Activated CD4-positive, alpha-beta T cell treated with anti-CD3 and anti-CD28 coated beads for 36 hours (primary cell): ENCODE measurements around the gene WHRN. TPM values are rescaled to one million over a fixed set of nuclear protein-coding genes. Genes with fewer than 3 reads are reported as not detected.

Experiments
- ATAC-seq: fragments of 200-7000 bp; cut with Tn5 transposase; one replicate; pipeline ENCODE4 v1.10.0; 2021; ENCODE audit warnings: mild to moderate bottlenecking, moderate library complexity
- CTCF ChIA-PET: fragments of 350-600 bp; sonication (Branson Sonifier 250); formaldehyde crosslinking; loops from one replicate; lab custom pipeline; 2021; ENCODE audit warnings: antibody characterized with exemption; lab: Charles Lee
- POLR2A ChIA-PET: fragments of 350-600 bp; sonication (Branson Sonifier 250); formaldehyde crosslinking; loops from one replicate; lab custom pipeline; 2021; ENCODE audit warnings: antibody characterized with exemption, inconsistent platforms; lab: Charles Lee
- DNase-seq: peaks from one replicate; pipeline ENCODE4 v3.0.0-alpha.2; 2020
- H3K27ac Mint-ChIP-seq: one replicate; pipeline ENCODE4 v1.8.0; 2021; ENCODE audit warnings: mixed read lengths
- H3K27me3 Mint-ChIP-seq: one replicate; pipeline ENCODE4 v1.8.0; 2021; ENCODE audit warnings: mixed read lengths
- H3K36me3 Mint-ChIP-seq: one replicate; pipeline ENCODE4 v1.8.0; 2021; ENCODE audit warnings: low read depth, mixed read lengths
- H3K4me1 Mint-ChIP-seq: one replicate; pipeline ENCODE4 v1.8.0; 2021; ENCODE audit warnings: mixed read lengths
- H3K4me3 Mint-ChIP-seq: one replicate; pipeline ENCODE4 v1.8.0; 2021; ENCODE audit warnings: mild to moderate bottlenecking, moderate library complexity, mixed read lengths
- H3K9me3 Mint-ChIP-seq: one replicate; pipeline ENCODE4 v1.8.0; 2021; ENCODE audit warnings: low read depth, mixed read lengths
- intact Hi-C, 2 experiments: fragments of 100-400 bp; cut with DNase I in 1 of 2; cut with micrococcal nuclease in 1 of 2; formaldehyde crosslinking; loops; one replicate each; pipeline versions ENCODE4 v1.14.2 to v1.15.1; 2022 to 2024; cut with DNase I, micrococcal nuclease
- total RNA-seq, 2 experiments: library from RNA; stranded (reverse); gene quantifications; one replicate each; pipeline ENCODE4 v1.2.3, GENCODE V29; 2021

Gene WHRN
- total RNA-seq, 2 experiments from 2014 or later: 1.9 to 2.0 TPM

DNA sequence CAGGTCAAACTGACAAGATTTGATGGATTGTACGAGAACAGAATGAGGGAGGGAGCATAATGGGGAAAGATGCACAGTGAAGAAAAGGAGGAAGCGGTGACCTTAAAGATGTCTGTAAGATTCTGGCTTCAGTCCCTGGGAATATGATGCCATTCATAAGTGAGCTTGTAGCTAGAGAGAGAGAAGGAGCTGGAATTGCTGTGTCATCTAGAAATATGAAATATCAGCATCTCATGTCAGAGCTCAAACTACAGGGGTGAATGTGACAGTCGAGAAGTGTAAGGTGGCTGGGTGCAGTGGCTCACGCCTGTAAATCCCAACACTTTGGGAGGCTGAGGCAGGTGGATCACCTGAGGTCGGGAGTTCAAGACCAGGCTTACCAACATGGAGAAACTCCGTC is 24.0 kb upstream of the WHRN start:
- Mint-ChIP-seq H3K4me3 (no peak overlapping the region), H3K27ac (no peak overlapping the region), H3K9me3 (no peaks in the 10 kb centered on the region), H3K4me1 (no peaks in the 10 kb centered on the region), H3K27me3 (peaks cover 7% of the 10 kb centered on the region), H3K36me3 (no peaks in the 10 kb centered on the region)
- ChIA-PET CTCF (interaction anchor here (0.6 to 1.2 kb wide), 3 partner anchors 9 to 432 kb away, joined by 3 read pairs; no protein-coding TSS in a partner anchor), POLR2A (no interaction called here)
- intact Hi-C loops: no loop called here
- ATAC-seq (no peak), DNase-seq (no peak)

DNA sequence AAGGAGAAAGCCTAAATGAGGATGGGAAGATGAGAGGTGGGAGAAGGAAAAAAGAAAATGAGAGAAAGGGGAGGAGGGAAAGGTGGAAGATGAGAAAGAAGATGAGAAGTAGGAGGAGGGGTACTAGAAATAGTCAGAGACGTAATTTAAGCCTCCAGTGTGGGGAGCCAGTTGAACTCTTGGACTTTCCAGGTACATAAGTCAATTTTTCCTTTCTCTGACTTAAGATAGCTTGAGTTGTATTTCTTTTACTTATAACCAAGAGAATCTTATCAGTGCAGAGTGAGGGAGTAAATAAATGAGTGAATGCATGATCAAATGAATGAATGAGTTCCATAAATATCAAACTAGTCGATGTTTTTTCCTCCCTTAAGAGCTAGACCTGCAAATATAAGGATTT is 21.5 kb upstream of the WHRN start:
- no peak overlapping the region for H3K4me3 Mint-ChIP-seq
- no peak overlapping the region for H3K27ac Mint-ChIP-seq
- intact Hi-C loops: no loop called here
- H3K4me1 Mint-ChIP-seq: no peaks in the 10 kb centered on the region
- ChIA-PET CTCF (interaction anchor here (0.7 to 0.9 kb wide), 3 partner anchors 11 to 121 kb away, joined by 3 read pairs; no protein-coding TSS in a partner anchor), POLR2A (no interaction called here)
- no peak for ATAC-seq
- H3K9me3 Mint-ChIP-seq: no peaks in the 10 kb centered on the region
- H3K27me3 Mint-ChIP-seq: peaks cover 7% of the 10 kb centered on the region
- no peaks in the 10 kb centered on the region for H3K36me3 Mint-ChIP-seq
- DNase-seq: no peak

DNA sequence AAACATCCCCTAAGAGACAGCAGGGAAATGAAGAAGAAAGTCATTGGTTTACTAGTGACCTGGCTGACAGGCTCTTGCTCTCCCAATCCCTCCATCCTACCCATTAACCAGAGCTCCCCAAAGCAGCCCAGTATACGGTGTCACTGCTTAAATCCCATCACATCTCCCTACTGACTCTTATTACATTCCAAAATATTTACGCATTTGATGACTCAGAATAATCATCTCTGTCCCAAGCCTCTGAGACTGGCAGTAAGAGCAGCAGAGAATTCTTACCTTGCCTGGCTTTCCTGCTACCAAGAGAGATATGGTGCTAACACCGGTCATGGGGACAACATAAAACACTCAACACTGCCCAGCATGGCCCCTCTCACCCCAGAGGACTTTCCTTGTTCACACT is 20.2 kb upstream of the WHRN start:
- Mint-ChIP-seq H3K4me1 (no peaks in the 10 kb centered on the region), H3K9me3 (no peaks in the 10 kb centered on the region), H3K27me3 (peaks cover 9% of the 10 kb centered on the region), H3K36me3 (no peaks in the 10 kb centered on the region), H3K4me3 (no peak overlapping the region), H3K27ac (no peak overlapping the region)
- ChIA-PET POLR2A (no interaction called here), CTCF (interaction anchor here (1.0 kb wide), 1 partner anchor 120 kb away, joined by 4 read pairs; no protein-coding TSS in a partner anchor)
- DNase-seq (no peak), ATAC-seq (no peak)
- intact Hi-C loops: no loop called here

DNA sequence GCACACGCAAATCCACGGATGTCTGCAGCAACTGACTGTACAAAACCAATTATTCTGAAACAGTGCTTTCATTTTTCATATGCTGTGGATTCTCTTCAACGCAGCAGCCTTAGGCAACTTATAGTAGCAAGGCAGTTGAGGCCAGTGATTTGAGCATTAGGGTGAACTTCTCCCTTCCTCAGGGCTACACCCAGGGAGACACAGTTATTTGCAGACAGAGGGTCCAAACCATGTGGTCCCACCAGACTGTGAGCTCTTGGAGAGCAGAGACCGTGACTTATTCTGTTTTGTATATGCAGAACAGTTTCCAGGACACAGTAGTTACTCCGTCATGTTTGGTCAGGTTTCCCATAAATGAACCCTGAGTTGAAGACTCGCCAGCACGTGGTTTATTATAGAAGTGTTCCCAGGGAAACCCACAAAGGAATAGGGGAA is 19.0 kb upstream of the WHRN start:
- Mint-ChIP-seq H3K27ac (no peak overlapping the region), H3K4me1 (no peaks in the 10 kb centered on the region), H3K36me3 (no peaks in the 10 kb centered on the region), H3K27me3 (peaks cover 9% of the 10 kb centered on the region), H3K9me3 (no peaks in the 10 kb centered on the region), H3K4me3 (no peak overlapping the region)
- no peak for ATAC-seq
- no peak for DNase-seq
- intact Hi-C loops: no loop called here
- ChIA-PET POLR2A (no interaction called here), CTCF (no interaction called here)

DNA sequence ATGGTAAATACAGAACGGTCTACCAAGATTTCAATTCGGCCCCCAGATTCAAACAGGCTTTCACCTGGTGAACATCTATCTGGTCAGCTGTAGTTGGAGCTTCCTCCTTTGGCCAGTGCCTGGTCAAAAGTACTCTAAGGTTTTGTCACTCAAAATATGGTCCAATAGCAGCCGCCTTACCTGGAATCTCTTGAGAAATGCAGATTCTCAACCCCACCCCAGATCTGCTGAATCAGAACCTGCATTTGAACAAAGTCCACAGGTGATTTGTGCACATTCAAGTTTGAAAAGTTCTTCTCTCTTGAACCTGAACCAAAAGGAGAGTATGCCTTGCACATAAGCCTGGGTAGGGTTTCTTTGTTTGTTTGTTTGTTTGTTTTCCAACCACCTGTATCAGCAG is 17.6 kb upstream of the WHRN start:
- DNase-seq: no peak
- no peaks in the 10 kb centered on the region for H3K9me3 Mint-ChIP-seq
- ATAC-seq: no peak
- H3K4me3 Mint-ChIP-seq: no peak overlapping the region
- H3K27me3 Mint-ChIP-seq: peaks cover 9% of the 10 kb centered on the region
- H3K4me1 Mint-ChIP-seq: no peaks in the 10 kb centered on the region
- CTCF ChIA-PET: interaction anchor here (0.6 kb wide), 1 partner anchor 32 kb away, joined by 3 read pairs; no protein-coding TSS in a partner anchor
- intact Hi-C loops: no loop called here
- H3K27ac Mint-ChIP-seq: no peak overlapping the region
- POLR2A ChIA-PET: no interaction called here
- no peaks in the 10 kb centered on the region for H3K36me3 Mint-ChIP-seq

DNA sequence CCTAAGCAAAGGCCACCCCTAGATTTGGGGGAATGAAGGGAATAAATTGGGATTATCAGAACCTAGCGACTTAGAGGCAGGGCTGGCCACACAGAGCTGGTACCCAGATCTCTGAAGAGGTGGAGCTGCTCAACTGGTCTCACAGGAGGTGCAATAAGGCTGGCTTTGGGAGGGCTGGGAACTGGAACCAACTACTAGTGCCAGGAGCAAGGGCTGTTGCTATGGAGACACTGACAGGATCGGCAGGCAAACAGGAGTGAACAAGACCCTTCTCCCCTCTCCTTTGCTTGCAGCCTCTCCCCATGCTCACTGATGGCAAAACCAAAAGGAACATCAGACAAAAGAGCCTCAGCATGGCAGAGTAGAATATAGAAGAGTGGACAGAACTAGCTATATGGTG is 17.0 kb upstream of the WHRN start:
- Mint-ChIP-seq H3K9me3 (no peaks in the 10 kb centered on the region), H3K4me1 (no peaks in the 10 kb centered on the region), H3K36me3 (no peaks in the 10 kb centered on the region), H3K27me3 (peaks cover 7% of the 10 kb centered on the region), H3K27ac (no peak overlapping the region), H3K4me3 (no peak overlapping the region)
- DNase-seq (no peak), ATAC-seq (no peak)
- ChIA-PET CTCF (interaction anchor here (0.6 kb wide), 1 partner anchor 32 kb away, joined by 3 read pairs; no protein-coding TSS in a partner anchor), POLR2A (no interaction called here)
- intact Hi-C loops: no loop called here

DNA sequence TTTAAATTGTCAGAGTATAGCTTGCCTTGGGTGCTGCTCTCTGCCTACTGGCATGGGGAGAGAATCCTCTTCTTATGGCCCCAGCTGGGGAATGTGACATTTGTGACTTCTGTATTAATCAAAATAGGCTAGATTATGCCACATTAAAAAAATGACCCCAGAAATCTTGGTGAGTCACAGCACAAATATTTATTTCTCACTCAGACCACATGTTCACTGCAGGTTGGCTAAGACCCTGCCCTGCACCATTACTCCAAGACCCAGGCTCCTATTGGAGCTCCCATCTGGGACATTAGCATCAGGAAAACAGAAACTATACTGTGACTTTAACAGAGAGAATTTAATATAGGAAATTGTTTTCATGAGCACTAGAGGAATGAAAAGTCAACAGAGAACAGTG is 16.6 kb upstream of the WHRN start:
- peaks cover 7% of the 10 kb centered on the region for H3K27me3 Mint-ChIP-seq
- H3K4me1 Mint-ChIP-seq: no peaks in the 10 kb centered on the region
- CTCF ChIA-PET: interaction anchor here (0.7 to 2.1 kb wide), 2 partner anchors 29 to 131 kb away, joined by 3 to 8 read pairs; no protein-coding TSS in a partner anchor
- intact Hi-C loops: no loop called here
- POLR2A ChIA-PET: no interaction called here
- no peaks in the 10 kb centered on the region for H3K9me3 Mint-ChIP-seq
- no peak overlapping the region for H3K27ac Mint-ChIP-seq
- DNase-seq (no peak), ATAC-seq (no peak)
- no peak overlapping the region for H3K4me3 Mint-ChIP-seq
- H3K36me3 Mint-ChIP-seq: no peaks in the 10 kb centered on the region

DNA sequence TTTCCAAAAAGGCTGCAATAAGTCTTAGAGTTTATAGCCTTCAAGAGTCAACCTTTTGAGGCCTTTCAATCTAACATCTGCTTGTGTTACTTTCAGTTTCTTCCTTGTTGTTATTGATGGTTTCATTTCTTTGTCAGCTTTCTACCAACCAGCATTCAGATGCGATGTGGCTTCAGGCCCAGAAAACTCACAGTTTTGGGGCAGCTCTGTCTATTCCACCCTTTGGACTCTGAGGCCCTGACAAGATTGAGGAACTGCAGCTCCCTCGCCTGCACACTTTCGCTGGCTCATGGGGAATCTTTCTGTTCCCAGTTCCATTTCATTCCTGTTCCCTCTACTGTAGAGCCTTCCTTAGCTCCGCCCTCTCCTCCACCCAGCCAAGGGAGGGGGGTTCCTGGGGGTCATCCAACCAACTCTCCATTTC is 13.3 kb upstream of the WHRN start:
- Mint-ChIP-seq H3K27ac (no peak overlapping the region), H3K27me3 (peaks cover 7% of the 10 kb centered on the region), H3K36me3 (no peaks in the 10 kb centered on the region), H3K4me1 (no peaks in the 10 kb centered on the region), H3K4me3 (no peak overlapping the region), H3K9me3 (no peaks in the 10 kb centered on the region)
- ATAC-seq: peak; percentile 26
- CTCF ChIA-PET: interaction anchor here (0.7 to 1.6 kb wide), 4 partner anchors 12 to 180 kb away, joined by 3 to 9 read pairs (median 5); partner anchors contain the start of gene WHRN
- no peak for DNase-seq
- intact Hi-C loops: no loop called here
- POLR2A ChIA-PET: interaction anchor here (0.8 kb wide), 1 partner anchor 71 kb away, joined by 3 read pairs; no protein-coding TSS in a partner anchor

DNA sequence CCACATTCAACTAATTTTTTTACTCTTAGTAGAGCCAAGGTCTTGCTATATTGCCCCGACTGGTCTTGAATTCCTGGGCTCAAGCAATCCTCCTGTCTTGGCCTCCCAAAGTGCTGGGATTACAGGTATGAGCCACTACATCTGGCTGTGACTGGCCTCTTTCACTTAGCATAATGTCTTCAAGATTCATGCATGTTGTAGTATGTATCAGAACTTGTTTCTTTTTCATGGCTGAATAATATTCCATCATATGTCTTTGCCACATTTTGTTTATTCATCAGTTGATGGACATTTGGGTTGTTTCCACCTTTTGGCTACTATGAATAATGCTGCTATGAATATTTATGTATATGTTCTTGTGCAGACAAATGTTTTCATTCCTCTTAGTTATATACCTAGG is 12.8 kb upstream of the WHRN start:
- H3K4me1 Mint-ChIP-seq: peaks cover 3% of the 10 kb centered on the region
- POLR2A ChIA-PET: no interaction called here
- ATAC-seq (no peak), DNase-seq (no peak)
- H3K36me3 Mint-ChIP-seq: no peaks in the 10 kb centered on the region
- CTCF ChIA-PET: interaction anchor here (0.7 to 1.6 kb wide), 3 partner anchors 13 to 180 kb away, joined by 3 to 9 read pairs (median 4); partner anchors contain the start of gene WHRN
- intact Hi-C loops: no loop called here
- no peak overlapping the region for H3K27ac Mint-ChIP-seq
- H3K4me3 Mint-ChIP-seq: no peak overlapping the region
- H3K27me3 Mint-ChIP-seq: peaks cover 7% of the 10 kb centered on the region
- no peaks in the 10 kb centered on the region for H3K9me3 Mint-ChIP-seq

DNA sequence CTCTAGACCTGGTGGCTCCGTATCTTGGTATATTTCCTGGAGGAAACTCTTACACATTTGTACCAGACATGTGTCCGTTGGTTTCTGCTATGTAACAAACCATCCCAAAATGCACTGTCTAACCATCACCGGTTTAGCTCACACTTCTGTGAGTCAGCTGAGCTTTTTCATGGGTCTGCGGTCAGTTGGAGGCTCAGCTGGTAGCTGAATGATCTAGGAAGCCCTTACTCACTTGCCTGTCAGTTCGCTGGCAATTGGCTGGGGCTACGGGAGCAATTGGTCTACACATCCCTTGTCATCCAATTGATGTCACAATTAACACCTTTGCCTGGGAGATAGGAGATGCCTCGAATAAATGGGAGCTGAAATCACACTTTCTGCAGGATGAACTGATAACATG is 11.6 kb upstream of the WHRN start:
- POLR2A ChIA-PET: interaction anchor here (0.6 kb wide), 1 partner anchor 414 kb away, joined by 5 read pairs; no protein-coding TSS in a partner anchor
- Mint-ChIP-seq H3K27ac (no peak overlapping the region), H3K9me3 (no peaks in the 10 kb centered on the region), H3K27me3 (peaks cover 7% of the 10 kb centered on the region), H3K4me1 (peaks cover 5% of the 10 kb centered on the region), H3K36me3 (no peaks in the 10 kb centered on the region), H3K4me3 (no peak overlapping the region)
- CTCF ChIA-PET: interaction anchor here (0.7 kb wide), 1 partner anchor 996 kb away, joined by 3 read pairs; no protein-coding TSS in a partner anchor
- intact Hi-C loops: no loop called here
- DNase-seq: peak; percentile 28
- peak; percentile 33 for ATAC-seq

DNA sequence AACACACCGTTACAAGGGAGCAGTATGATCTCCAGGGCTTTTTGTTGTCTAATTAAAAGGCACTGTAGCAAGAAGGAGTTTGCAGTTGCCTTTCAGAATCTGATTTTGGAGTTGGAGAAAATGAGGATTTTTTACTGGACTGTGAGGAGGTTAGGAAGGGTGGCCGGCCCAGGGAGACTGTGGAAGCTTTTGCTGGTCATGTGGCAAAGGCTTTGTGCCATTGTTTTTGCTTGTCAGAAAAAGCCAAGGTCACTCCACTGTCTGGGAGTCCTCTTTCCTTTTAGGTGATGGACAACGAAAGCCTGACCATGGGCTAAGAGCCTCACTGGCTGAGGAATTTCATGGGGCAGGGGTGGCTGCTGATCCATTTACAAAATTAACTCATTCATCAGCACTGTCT is 10.3 kb upstream of the WHRN start:
- no peaks in the 10 kb centered on the region for H3K36me3 Mint-ChIP-seq
- H3K27ac Mint-ChIP-seq: no peak overlapping the region
- no peak overlapping the region for H3K4me3 Mint-ChIP-seq
- intact Hi-C loops: no loop called here
- ATAC-seq (no peak), DNase-seq (no peak)
- CTCF ChIA-PET: interaction anchor here (0.7 to 0.8 kb wide), 2 partner anchors 10 to 22 kb away, joined by 3 to 6 read pairs; partner anchors contain the start of gene WHRN
- no peaks in the 10 kb centered on the region for H3K9me3 Mint-ChIP-seq
- peaks cover 5% of the 10 kb centered on the region for H3K4me1 Mint-ChIP-seq
- POLR2A ChIA-PET: no interaction called here
- peaks cover 7% of the 10 kb centered on the region for H3K27me3 Mint-ChIP-seq

DNA sequence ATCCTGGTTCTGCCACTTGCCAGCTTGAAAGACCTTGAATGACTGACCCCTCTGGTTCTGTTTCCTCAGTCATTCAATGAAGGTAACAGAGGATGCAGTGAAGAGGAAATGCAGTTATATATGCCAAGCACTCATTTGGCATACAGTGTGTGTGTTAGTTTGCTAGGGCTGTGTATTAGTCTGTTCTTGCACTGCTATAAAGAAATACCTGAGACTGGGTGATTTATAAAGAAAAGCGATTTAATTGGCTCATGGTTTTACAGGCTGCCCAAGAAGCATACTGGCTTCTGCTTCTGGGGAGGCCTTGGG is 8.6 kb upstream of the WHRN start:
- POLR2A ChIA-PET: no interaction called here
- ATAC-seq: no peak

More for the DNA sequence above, 8.6 kb upstream of the WHRN start:
- peaks cover 5% of the 10 kb centered on the region for H3K4me1 Mint-ChIP-seq
- peaks cover 14% of the 10 kb centered on the region for H3K27me3 Mint-ChIP-seq
- H3K36me3 Mint-ChIP-seq: no peaks in the 10 kb centered on the region
- DNase-seq: no peak
- intact Hi-C loops: no loop called here
- CTCF ChIA-PET: no interaction called here
- H3K4me3 Mint-ChIP-seq: no peak overlapping the region
- H3K27ac Mint-ChIP-seq: no peak overlapping the region
- H3K9me3 Mint-ChIP-seq: no peaks in the 10 kb centered on the region
